K562 (cell line): ENCODE results near the gene BTN3A1. TPM values are rescaled to one million over a fixed set of nuclear protein-coding genes. Genes with fewer than 3 reads are reported as not detected.

Source experiments
- ETV5 ChIP-seq: sonication (generic); formaldehyde crosslinking; IDR thresholded peaks from 2 replicates; pipeline ENCODE4 v1.4.0; 2020; ENCODE audit warnings: low read depth, mild to moderate bottlenecking, missing genetic modification reagents
- NFIC ChIP-seq: fragments of 450-650 bp; IDR thresholded peaks from 2 replicates; pipeline ENCODE4 v1.6.1; 2017; ENCODE audit warnings: mild to moderate bottlenecking, inconsistent platforms
- PHB2 ChIP-seq: fragments of 450-650 bp; IDR thresholded peaks from 2 replicates; pipeline ENCODE4 v1.6.1; 2017; ENCODE audit warnings: low read depth
- polyA plus RNA-seq, 8 experiments: library from polyadenylated mRNA; depleted of rRNA in 4 of 8; stranded (reverse) in 5 of 8; unstranded in 3 of 8; fragments of >200 nt; fragmentation: Nextera tagmentation in 2 of 8; fragmentation: Illumina TruSeq in 1 of 8; extraction: Ambion mirVana in 2 of 8; extraction: Trizol in 1 of 8; gene quantifications; 2 replicates each; pipeline versions ENCODE4 v1.2.1 to v1.2.3, GENCODE V29; 2011 to 2014; ENCODE audit warnings: inconsistent platforms in 1 of 8, missing spikeins in 1 of 8
- total RNA-seq, 7 experiments: library from RNA; depleted of rRNA in 6 of 7; stranded (reverse); fragments of >200 nt in 6 of 7; fragmentation: Illumina TruSeq in 2 of 7; extraction: Trizol in 2 of 7; gene quantifications; 2 replicates each; pipeline versions ENCODE4 v1.2.1 to v1.2.3, GENCODE V29; 2011 to 2021; ENCODE audit warnings: low replicate concordance in 1 of 7
- TF ChIP-seq, protein P1 (sequence below): sonication (generic); formaldehyde crosslinking; IDR thresholded peaks from 2 replicates; pipeline ENCODE4 v1.8.1; 2023; ENCODE audit warnings: missing genetic modification reagents, mild to moderate bottlenecking, borderline replicate concordance
- TF ChIP-seq, protein P2 (sequence below): fragments of 450-650 bp; IDR thresholded peaks from 2 replicates; pipeline ENCODE4 v1.6.1; 2018; ENCODE audit not compliant: partially characterized antibody
- TF ChIP-seq, protein P3 (sequence below): fragments of 450-650 bp; IDR thresholded peaks from 2 replicates; pipeline ENCODE4 v1.6.1; 2016; ENCODE audit warnings: mild to moderate bottlenecking, moderate library complexity

Gene BTN3A1
- total and polyA plus RNA-seq, 9 of the 15 experiments (the other 6 are each of a cell fraction or from before 2014, with no cell fraction given) = 0.84 to 8.5 (median 3.9) TPM

DNA sequence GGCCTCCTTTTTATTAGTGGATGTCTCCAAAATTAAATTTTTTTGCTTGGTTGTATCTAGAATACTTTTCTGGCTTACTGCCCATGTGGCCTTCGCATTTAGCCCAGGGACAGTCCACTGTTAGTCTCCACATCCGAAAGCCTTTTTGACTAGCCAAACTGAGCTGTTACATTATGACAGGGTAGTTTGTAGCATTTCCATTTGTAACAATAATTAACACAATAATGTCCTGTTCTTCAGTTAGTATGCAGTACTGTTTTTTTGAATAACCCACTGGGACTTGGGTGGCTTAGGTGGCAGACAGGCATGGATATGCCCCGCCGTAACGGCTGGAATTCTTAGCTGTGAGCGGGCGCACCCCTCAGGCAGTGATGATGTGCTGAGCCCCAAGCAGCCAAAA, 49.8 kb upstream of the BTN3A1 start (continued):
- TF ChIP-seq, protein P1, sequence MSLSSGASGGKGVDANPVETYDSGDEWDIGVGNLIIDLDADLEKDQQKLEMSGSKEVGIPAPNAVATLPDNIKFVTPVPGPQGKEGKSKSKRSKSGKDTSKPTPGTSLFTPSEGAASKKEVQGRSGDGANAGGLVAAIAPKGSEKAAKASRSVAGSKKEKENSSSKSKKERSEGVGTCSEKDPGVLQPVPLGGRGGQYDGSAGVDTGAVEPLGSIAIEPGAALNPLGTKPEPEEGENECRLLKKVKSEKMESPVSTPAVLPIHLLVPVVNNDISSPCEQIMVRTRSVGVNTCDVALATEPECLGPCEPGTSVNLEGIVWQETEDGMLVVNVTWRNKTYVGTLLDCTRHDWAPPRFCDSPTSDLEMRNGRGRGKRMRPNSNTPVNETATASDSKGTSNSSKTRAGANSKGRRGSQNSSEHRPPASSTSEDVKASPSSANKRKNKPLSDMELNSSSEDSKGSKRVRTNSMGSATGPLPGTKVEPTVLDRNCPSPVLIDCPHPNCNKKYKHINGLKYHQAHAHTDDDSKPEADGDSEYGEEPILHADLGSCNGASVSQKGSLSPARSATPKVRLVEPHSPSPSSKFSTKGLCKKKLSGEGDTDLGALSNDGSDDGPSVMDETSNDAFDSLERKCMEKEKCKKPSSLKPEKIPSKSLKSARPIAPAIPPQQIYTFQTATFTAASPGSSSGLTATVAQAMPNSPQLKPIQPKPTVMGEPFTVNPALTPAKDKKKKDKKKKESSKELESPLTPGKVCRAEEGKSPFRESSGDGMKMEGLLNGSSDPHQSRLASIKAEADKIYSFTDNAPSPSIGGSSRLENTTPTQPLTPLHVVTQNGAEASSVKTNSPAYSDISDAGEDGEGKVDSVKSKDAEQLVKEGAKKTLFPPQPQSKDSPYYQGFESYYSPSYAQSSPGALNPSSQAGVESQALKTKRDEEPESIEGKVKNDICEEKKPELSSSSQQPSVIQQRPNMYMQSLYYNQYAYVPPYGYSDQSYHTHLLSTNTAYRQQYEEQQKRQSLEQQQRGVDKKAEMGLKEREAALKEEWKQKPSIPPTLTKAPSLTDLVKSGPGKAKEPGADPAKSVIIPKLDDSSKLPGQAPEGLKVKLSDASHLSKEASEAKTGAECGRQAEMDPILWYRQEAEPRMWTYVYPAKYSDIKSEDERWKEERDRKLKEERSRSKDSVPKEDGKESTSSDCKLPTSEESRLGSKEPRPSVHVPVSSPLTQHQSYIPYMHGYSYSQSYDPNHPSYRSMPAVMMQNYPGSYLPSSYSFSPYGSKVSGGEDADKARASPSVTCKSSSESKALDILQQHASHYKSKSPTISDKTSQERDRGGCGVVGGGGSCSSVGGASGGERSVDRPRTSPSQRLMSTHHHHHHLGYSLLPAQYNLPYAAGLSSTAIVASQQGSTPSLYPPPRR (CRISPR knock-in tag) = 0 out of 2 replicates have a peak, but pooled peaks have one; percentile 65
- TF ChIP-seq, protein P2, sequence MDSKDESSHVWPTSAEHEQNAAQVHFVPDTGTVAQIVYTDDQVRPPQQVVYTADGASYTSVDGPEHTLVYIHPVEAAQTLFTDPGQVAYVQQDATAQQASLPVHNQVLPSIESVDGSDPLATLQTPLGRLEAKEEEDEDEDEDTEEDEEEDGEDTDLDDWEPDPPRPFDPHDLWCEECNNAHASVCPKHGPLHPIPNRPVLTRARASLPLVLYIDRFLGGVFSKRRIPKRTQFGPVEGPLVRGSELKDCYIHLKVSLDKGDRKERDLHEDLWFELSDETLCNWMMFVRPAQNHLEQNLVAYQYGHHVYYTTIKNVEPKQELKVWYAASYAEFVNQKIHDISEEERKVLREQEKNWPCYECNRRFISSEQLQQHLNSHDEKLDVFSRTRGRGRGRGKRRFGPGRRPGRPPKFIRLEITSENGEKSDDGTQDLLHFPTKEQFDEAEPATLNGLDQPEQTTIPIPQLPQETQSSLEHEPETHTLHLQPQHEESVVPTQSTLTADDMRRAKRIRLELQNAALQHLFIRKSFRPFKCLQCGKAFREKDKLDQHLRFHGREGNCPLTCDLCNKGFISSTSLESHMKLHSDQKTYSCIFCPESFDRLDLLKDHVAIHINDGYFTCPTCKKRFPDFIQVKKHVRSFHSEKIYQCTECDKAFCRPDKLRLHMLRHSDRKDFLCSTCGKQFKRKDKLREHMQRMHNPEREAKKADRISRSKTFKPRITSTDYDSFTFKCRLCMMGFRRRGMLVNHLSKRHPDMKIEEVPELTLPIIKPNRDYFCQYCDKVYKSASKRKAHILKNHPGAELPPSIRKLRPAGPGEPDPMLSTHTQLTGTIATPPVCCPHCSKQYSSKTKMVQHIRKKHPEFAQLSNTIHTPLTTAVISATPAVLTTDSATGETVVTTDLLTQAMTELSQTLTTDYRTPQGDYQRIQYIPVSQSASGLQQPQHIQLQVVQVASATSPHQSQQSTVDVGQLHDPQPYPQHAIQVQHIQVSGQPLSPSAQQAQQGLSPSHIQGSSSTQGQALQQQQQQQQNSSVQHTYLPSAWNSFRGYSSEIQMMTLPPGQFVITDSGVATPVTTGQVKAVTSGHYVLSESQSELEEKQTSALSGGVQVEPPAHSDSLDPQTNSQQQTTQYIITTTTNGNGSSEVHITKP = peak; percentile 98
- peak; percentile 50 for TF ChIP-seq NFIC
- 0 out of 2 replicates have a peak, but pooled peaks have one; percentile 18 for TF ChIP-seq ETV5 (CRISPR knock-in tag)
- TF ChIP-seq, protein P3, sequence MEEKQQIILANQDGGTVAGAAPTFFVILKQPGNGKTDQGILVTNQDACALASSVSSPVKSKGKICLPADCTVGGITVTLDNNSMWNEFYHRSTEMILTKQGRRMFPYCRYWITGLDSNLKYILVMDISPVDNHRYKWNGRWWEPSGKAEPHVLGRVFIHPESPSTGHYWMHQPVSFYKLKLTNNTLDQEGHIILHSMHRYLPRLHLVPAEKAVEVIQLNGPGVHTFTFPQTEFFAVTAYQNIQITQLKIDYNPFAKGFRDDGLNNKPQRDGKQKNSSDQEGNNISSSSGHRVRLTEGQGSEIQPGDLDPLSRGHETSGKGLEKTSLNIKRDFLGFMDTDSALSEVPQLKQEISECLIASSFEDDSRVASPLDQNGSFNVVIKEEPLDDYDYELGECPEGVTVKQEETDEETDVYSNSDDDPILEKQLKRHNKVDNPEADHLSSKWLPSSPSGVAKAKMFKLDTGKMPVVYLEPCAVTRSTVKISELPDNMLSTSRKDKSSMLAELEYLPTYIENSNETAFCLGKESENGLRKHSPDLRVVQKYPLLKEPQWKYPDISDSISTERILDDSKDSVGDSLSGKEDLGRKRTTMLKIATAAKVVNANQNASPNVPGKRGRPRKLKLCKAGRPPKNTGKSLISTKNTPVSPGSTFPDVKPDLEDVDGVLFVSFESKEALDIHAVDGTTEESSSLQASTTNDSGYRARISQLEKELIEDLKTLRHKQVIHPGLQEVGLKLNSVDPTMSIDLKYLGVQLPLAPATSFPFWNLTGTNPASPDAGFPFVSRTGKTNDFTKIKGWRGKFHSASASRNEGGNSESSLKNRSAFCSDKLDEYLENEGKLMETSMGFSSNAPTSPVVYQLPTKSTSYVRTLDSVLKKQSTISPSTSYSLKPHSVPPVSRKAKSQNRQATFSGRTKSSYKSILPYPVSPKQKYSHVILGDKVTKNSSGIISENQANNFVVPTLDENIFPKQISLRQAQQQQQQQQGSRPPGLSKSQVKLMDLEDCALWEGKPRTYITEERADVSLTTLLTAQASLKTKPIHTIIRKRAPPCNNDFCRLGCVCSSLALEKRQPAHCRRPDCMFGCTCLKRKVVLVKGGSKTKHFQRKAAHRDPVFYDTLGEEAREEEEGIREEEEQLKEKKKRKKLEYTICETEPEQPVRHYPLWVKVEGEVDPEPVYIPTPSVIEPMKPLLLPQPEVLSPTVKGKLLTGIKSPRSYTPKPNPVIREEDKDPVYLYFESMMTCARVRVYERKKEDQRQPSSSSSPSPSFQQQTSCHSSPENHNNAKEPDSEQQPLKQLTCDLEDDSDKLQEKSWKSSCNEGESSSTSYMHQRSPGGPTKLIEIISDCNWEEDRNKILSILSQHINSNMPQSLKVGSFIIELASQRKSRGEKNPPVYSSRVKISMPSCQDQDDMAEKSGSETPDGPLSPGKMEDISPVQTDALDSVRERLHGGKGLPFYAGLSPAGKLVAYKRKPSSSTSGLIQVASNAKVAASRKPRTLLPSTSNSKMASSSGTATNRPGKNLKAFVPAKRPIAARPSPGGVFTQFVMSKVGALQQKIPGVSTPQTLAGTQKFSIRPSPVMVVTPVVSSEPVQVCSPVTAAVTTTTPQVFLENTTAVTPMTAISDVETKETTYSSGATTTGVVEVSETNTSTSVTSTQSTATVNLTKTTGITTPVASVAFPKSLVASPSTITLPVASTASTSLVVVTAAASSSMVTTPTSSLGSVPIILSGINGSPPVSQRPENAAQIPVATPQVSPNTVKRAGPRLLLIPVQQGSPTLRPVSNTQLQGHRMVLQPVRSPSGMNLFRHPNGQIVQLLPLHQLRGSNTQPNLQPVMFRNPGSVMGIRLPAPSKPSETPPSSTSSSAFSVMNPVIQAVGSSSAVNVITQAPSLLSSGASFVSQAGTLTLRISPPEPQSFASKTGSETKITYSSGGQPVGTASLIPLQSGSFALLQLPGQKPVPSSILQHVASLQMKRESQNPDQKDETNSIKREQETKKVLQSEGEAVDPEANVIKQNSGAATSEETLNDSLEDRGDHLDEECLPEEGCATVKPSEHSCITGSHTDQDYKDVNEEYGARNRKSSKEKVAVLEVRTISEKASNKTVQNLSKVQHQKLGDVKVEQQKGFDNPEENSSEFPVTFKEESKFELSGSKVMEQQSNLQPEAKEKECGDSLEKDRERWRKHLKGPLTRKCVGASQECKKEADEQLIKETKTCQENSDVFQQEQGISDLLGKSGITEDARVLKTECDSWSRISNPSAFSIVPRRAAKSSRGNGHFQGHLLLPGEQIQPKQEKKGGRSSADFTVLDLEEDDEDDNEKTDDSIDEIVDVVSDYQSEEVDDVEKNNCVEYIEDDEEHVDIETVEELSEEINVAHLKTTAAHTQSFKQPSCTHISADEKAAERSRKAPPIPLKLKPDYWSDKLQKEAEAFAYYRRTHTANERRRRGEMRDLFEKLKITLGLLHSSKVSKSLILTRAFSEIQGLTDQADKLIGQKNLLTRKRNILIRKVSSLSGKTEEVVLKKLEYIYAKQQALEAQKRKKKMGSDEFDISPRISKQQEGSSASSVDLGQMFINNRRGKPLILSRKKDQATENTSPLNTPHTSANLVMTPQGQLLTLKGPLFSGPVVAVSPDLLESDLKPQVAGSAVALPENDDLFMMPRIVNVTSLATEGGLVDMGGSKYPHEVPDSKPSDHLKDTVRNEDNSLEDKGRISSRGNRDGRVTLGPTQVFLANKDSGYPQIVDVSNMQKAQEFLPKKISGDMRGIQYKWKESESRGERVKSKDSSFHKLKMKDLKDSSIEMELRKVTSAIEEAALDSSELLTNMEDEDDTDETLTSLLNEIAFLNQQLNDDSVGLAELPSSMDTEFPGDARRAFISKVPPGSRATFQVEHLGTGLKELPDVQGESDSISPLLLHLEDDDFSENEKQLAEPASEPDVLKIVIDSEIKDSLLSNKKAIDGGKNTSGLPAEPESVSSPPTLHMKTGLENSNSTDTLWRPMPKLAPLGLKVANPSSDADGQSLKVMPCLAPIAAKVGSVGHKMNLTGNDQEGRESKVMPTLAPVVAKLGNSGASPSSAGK = no peak
- no peak for TF ChIP-seq PHB2
